K562 (cell line): ENCODE results near the gene AGAP3. TPM values are rescaled to one million over a fixed set of nuclear protein-coding genes. Genes with fewer than 3 reads are reported as not detected.

Experiments used
- BRF2 ChIP-seq: IDR thresholded peaks from 3 replicates; pipeline ENCODE4 v1.6.1; 2011; ENCODE audit warnings: borderline replicate concordance, mild to moderate bottlenecking; ENCODE audit not compliant: insufficient read length, insufficient read depth
- ERF ChIP-seq: fragments of 450-650 bp; formaldehyde crosslinking; IDR thresholded peaks from 2 replicates; pipeline ENCODE4 v1.4.0; 2020; ENCODE audit warnings: mild to moderate bottlenecking, mixed read lengths
- FOXA1 ChIP-seq: fragments of 450-650 bp; IDR thresholded peaks from 2 replicates; pipeline ENCODE4 v1.6.1; 2016; ENCODE audit warnings: mild to moderate bottlenecking, borderline replicate concordance
- FOXJ2 ChIP-seq: fragments of 200-800 bp; sonication (Bioruptor generic); IDR thresholded peaks from 2 replicates; pipeline ENCODE4 v1.6.1; 2016; ENCODE audit warnings: missing genetic modification characterization, missing compliant biosample characterization
- ILF3 ChIP-seq: fragments of 450-650 bp; IDR thresholded peaks from 2 replicates; pipeline ENCODE4 v1.6.1; 2018; ENCODE audit warnings: antibody characterized with exemption, mild to moderate bottlenecking, moderate library complexity, borderline replicate concordance
- MAZ ChIP-seq, 2 experiments: fragments of 450-650 bp in 1 of 2; sonication (generic) in 1 of 2; formaldehyde crosslinking; IDR thresholded peaks in 1 of 2; conservative IDR thresholded peaks in 1 of 2; 2 replicates each; pipeline versions ENCODE4 v1.4.0 to v1.5.0; 2020; ENCODE audit warnings: mild to moderate bottlenecking in 1 of 2, missing genetic modification reagents in 1 of 2
- PHF20 ChIP-seq: fragments of 450-650 bp; IDR thresholded peaks from 2 replicates; pipeline ENCODE4 v1.6.1; 2018; ENCODE audit not compliant: partially characterized antibody
- SNRNP70 ChIP-seq: fragments of 200-400 bp; formaldehyde crosslinking; optimal IDR thresholded peaks from 2 replicates; pipeline ENCODE3; 2017; ENCODE audit warnings: low read depth, low read length
- SP2 ChIP-seq: IDR thresholded peaks from 2 replicates; pipeline ENCODE4 v1.6.1; 2011; ENCODE audit warnings: mild to moderate bottlenecking, low read depth, low read length, moderate library complexity; ENCODE audit not compliant: poor library complexity, severe bottlenecking; ENCODE audit errors: extremely low read depth
- TOE1 ChIP-seq, 2 experiments: fragments of 450-650 bp in 1 of 2; sonication (generic) in 1 of 2; formaldehyde crosslinking in 1 of 2; IDR thresholded peaks; 2 replicates each; pipeline versions ENCODE4 v1.7.1 to v1.8.0; 2016 to 2022; ENCODE audit warnings: borderline replicate concordance in 2 of 2, mild to moderate bottlenecking in 2 of 2, antibody characterized with exemption in 1 of 2, inconsistent platforms in 1 of 2, low read depth in 1 of 2, missing genetic modification reagents in 1 of 2, moderate library complexity in 1 of 2
- U2AF2 ChIP-seq: fragments of 200-400 bp; formaldehyde crosslinking; optimal IDR thresholded peaks from 2 replicates; pipeline ENCODE3; 2017; ENCODE audit warnings: low read depth, mild to moderate bottlenecking, low read length
- ZBTB9 ChIP-seq: fragments of 450-650 bp; formaldehyde crosslinking; IDR thresholded peaks from 2 replicates; pipeline ENCODE4 v1.4.0; 2020; ENCODE audit warnings: mild to moderate bottlenecking, moderate library complexity
- ZKSCAN3 ChIP-seq: fragments of 250-450 bp; sonication (Bioruptor Pico); IDR thresholded peaks from 2 replicates; pipeline ENCODE4 v1.4.0; 2020
- ZMIZ1 ChIP-seq, 2 experiments: fragments of 150-350 bp in 1 of 2; IDR thresholded peaks; 2 replicates each; pipeline ENCODE4 v1.6.1; 2012 to 2016; ENCODE audit warnings: low read depth in 2 of 2, low read length in 2 of 2, mild to moderate bottlenecking in 1 of 2, moderate library complexity in 1 of 2
- ZNF212 ChIP-seq: fragments of 450-650 bp; formaldehyde crosslinking; IDR thresholded peaks from 2 replicates; pipeline ENCODE4 v1.4.0; 2020; ENCODE audit warnings: mild to moderate bottlenecking
- ZNF431 ChIP-seq: sonication (generic); formaldehyde crosslinking; IDR thresholded peaks from 2 replicates; pipeline ENCODE4 v1.8.0; 2022; ENCODE audit warnings: mild to moderate bottlenecking, missing genetic modification reagents
- polyA plus RNA-seq, 8 experiments: library from polyadenylated mRNA; depleted of rRNA in 4 of 8; stranded (reverse) in 5 of 8; unstranded in 3 of 8; fragments of >200 nt; fragmentation: Nextera tagmentation in 2 of 8; fragmentation: Illumina TruSeq in 1 of 8; extraction: Ambion mirVana in 2 of 8; extraction: Trizol in 1 of 8; gene quantifications; 2 replicates each; pipeline versions ENCODE4 v1.2.1 to v1.2.3, GENCODE V29; 2011 to 2014; ENCODE audit warnings: inconsistent platforms in 1 of 8, missing spikeins in 1 of 8
- total RNA-seq, 7 experiments: library from RNA; depleted of rRNA in 6 of 7; stranded (reverse); fragments of >200 nt in 6 of 7; fragmentation: Illumina TruSeq in 2 of 7; extraction: Trizol in 2 of 7; gene quantifications; 2 replicates each; pipeline versions ENCODE4 v1.2.1 to v1.2.3, GENCODE V29; 2011 to 2021; ENCODE audit warnings: low replicate concordance in 1 of 7
- TF ChIP-seq, protein P1 (sequence below): fragments of 200-800 bp; sonication (Bioruptor generic); IDR thresholded peaks from 2 replicates; pipeline ENCODE4 v1.6.1; 2017; ENCODE audit warnings: missing genetic modification characterization, missing compliant biosample characterization

AGAP3 gene
- total and polyA plus RNA-seq, 9 of the 15 experiments (the other 6 are each of a cell fraction or from before 2014, with no cell fraction given), result 3.4 to 208 (median 62.2) TPM

DNA sequence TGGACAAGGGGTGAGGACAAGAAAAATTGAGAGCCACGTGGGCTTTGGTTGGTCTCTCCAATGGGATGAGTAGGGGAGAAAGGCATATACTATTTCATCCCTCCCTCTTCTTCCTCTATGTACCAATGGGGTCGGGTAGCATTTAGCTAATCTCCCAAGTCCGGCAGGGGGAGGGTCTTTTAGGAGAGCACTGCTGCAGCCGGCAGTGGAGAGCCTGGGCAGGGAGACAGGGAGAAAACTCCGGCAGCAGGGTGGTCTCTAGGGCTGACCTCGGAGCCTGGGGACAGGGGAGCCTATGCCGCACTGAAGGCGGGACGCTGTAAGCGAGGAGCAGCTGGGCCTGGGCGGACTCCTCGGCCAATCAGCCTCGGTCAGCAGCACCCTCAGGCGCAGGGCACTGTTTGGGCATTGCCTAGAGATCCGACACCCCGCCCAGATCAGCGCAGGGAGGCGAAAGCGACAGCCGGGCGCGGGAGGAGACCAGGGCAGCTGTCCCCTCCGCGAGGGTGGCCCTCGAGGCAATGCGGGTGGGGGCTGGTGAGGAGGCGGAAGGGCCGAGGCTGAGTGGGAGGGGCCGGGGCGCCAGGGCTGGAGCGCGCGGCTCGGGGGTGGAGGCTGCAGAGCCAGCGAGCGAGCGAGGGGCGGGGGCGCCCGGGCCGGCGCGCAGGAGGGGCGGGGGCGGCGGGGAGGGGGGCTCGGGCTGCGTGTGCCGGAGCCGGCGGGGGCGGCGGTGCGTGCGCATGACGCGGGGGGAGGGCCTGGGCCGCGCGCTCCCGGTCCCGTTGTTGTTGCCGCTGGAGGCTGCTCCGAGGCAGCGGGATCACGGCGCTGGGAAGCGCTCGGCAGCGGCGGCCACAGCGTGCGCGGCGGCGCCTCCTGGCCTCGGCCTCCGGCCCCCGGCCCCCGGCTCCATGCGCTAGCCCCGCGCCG, at the start of gene AGAP3 (continued):
- TF ChIP-seq ZKSCAN3 (CRISPR knock-in tag), result no peak
- TF ChIP-seq ZBTB9, result peak; percentile 62
- no peak for TF ChIP-seq FOXJ2 (tag)
- no peak for TF ChIP-seq SNRNP70
- TF ChIP-seq ZNF212, result no peak
- TF ChIP-seq ZNF431, result peak; percentile 48; the same call in 1 of the 2 replicates
- TF ChIP-seq BRF2, result no peak
- TF ChIP-seq MAZ (CRISPR knock-in tag; conservative IDR thresholded peaks at IDR 0.05 in 1 of 2, IDR thresholded peaks at IDR 0.05 in 1 of 2), result peak; percentile 100
- no peak for TF ChIP-seq SP2
- TF ChIP-seq U2AF2, result no peak
- TF ChIP-seq FOXA1, result no peak
- no peak for TF ChIP-seq ILF3
- TF ChIP-seq ZMIZ1 (IDR thresholded peaks at IDR 0.05; ENCODE audit: low read depth in 2 of 2, low read length in 2 of 2), result peak; percentile 19 to 54; a peak in 2 of 4 replicates
- TF ChIP-seq PHF20, result peak; percentile 77
- TF ChIP-seq, protein P1, sequence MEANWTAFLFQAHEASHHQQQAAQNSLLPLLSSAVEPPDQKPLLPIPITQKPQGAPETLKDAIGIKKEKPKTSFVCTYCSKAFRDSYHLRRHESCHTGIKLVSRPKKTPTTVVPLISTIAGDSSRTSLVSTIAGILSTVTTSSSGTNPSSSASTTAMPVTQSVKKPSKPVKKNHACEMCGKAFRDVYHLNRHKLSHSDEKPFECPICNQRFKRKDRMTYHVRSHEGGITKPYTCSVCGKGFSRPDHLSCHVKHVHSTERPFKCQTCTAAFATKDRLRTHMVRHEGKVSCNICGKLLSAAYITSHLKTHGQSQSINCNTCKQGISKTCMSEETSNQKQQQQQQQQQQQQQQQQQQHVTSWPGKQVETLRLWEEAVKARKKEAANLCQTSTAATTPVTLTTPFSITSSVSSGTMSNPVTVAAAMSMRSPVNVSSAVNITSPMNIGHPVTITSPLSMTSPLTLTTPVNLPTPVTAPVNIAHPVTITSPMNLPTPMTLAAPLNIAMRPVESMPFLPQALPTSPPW (CRISPR knock-in tag), result peak; percentile 97
- peak; percentile 73 for TF ChIP-seq TOE1 (IDR thresholded peaks at IDR 0.05; ENCODE audit: borderline replicate concordance)
- no peak for TF ChIP-seq TOE1 (CRISPR knock-in tag; IDR thresholded peaks at IDR 0.05; ENCODE audit: borderline replicate concordance, low read depth)
- TF ChIP-seq ERF (CRISPR knock-in tag), result peak; percentile 94
